ENCODE results near the gene C22orf15. TPM values are rescaled to one million over a fixed set of nuclear protein-coding genes. Genes with fewer than 3 reads are reported as not detected.

The C22orf15 gene
- polyA plus RNA-seq, 2 of the 4 experiments (the other 2 are of a cell fraction), result not detected

DNA sequence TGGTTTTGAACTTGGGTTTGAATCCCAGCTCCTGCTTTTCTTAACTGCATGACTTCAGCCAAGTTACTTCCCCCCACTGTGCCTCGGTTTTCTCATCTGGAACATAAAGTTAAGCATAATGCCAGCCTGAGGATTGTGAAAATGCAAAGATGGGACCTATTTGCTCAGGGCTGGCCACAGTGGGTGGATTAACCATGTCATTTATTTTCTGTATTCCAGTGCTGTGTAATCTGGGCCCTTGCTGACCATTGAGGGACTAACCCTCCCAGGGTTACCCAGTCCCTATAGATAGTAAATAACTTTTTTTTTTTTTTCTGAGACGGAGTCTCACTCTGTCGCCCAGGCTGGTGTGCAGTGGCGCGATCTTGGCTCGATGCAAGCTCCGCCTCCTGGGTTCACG lies 7.1 kb upstream of the C22orf15 start:
- ATAC-seq (no peak), FAIRE-seq (no peak), DNase-seq (ENCODE audit: low read depth in 1 of 2, low spot score in 1 of 2) (no peak)
- ChIA-PET POLR2A (no interaction called here), CTCF (interaction anchor here (1.2 to 2.1 kb wide), 2 partner anchors 12 to 94 kb away, joined by 4 to 7 read pairs; partner anchors contain the start of gene CHCHD10)
- Histone ChIP-seq H3K4me1 (no peaks in the 10 kb centered on the region; the same call in 2 of the 3 replicates), H3K4me3 (no peak overlapping the region), H3K9me3 (no peaks in the 10 kb centered on the region), H3K4me2 (no peak overlapping the region), H3K27ac (no peak overlapping the region)
- TF ChIP-seq, protein P1, sequence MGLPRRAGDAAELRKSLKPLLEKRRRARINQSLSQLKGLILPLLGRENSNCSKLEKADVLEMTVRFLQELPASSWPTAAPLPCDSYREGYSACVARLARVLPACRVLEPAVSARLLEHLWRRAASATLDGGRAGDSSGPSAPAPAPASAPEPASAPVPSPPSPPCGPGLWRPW (IDR thresholded peaks at IDR 0.05), result no peak
- TF ChIP-seq EHF (CRISPR knock-in tag; IDR thresholded peaks at IDR 0.05) (no peak), ZSCAN20 (CRISPR knock-in tag; IDR thresholded peaks at IDR 0.05) (no peak), CTCF (IDR thresholded peaks at IDR 0.05) (no peak), REST (IDR thresholded peaks at IDR 0.05) (no peak)
- WGBS (ENCODE audit: missing lambda C conversion rate), result 80% methylated on average over 8 of the region's 8 CpGs

DNA sequence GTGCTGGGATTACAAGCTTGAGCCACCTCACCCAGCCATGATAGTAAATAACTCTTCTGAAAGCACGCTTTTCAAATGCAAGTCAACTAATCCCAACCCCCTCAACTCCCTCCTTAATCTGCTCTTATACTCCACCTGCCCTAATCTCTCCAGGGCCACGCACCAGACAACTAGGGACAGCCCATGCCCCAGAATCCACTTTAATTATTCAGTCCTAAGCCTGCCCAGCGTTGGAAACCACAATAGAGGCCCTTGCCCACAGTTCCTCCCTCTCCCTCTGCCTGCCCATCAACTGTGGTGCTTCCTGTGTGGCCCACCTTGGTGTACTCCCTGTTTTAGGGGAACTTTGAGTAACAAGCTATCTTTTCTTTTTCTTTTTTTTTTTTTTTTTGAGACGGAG lies 5.9 kb upstream of the C22orf15 start:
- TF ChIP-seq CBX8 (IDR thresholded peaks at IDR 0.05) (no peak), KDM1A (IDR thresholded peaks at IDR 0.05; ENCODE audit: low read depth) (no peak), ZNF302 (CRISPR knock-in tag; IDR thresholded peaks at IDR 0.05) (no peak), MAZ (IDR thresholded peaks at IDR 0.05; ENCODE audit: borderline replicate concordance, low read depth, low read length) (no peak), MYC (IDR thresholded peaks at IDR 0.05; ENCODE audit: borderline replicate concordance, low read length) (no peak), FOXS1 (CRISPR knock-in tag; IDR thresholded peaks at IDR 0.05) (no peak), ZSCAN20 (CRISPR knock-in tag; IDR thresholded peaks at IDR 0.05) (no peak), TFCP2L1 (CRISPR knock-in tag; IDR thresholded peaks at IDR 0.05) (no peak), BHLHE40 (IDR thresholded peaks at IDR 0.05; ENCODE audit: low read depth, low read length) (no peak), MAFK (IDR thresholded peaks at IDR 0.05; ENCODE audit: partially characterized antibody) (no peak), JUN (IDR thresholded peaks at IDR 0.05) (no peak), FOSB (CRISPR knock-in tag; IDR thresholded peaks at IDR 0.05) (no peak), RNF2 (IDR thresholded peaks at IDR 0.05; ENCODE audit: borderline replicate concordance, low read depth) (no peak), POLR2AphosphoS2 (conservative IDR thresholded peaks at IDR 0.05; ENCODE audit: low read length) (no peak), EHF (CRISPR knock-in tag; IDR thresholded peaks at IDR 0.05) (no peak)
- TF ChIP-seq, protein P1 (IDR thresholded peaks at IDR 0.05), result no peak
- TF ChIP-seq, protein P2, sequence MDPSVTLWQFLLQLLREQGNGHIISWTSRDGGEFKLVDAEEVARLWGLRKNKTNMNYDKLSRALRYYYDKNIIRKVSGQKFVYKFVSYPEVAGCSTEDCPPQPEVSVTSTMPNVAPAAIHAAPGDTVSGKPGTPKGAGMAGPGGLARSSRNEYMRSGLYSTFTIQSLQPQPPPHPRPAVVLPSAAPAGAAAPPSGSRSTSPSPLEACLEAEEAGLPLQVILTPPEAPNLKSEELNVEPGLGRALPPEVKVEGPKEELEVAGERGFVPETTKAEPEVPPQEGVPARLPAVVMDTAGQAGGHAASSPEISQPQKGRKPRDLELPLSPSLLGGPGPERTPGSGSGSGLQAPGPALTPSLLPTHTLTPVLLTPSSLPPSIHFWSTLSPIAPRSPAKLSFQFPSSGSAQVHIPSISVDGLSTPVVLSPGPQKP (IDR thresholded peaks at IDR 0.05; ENCODE audit: low read depth, low read length), result no peak
- H3K4me1 ChIP-seq, result no peaks in the 10 kb centered on the region; the same call in 2 of the 3 replicates
- no peak overlapping the region for H3K4me2 ChIP-seq
- 84% methylated on average over 4 of the region's 4 CpGs for WGBS (ENCODE audit: missing lambda C conversion rate)
- no peak for DNase-seq (ENCODE audit: low read depth in 1 of 2, low spot score in 1 of 2)
- no peak overlapping the region for H3K27ac ChIP-seq
- no peaks in the 10 kb centered on the region for H3K9me3 ChIP-seq
- no peak for FAIRE-seq
- CTCF ChIA-PET, result interaction anchor here (3.2 kb wide), 1 partner anchor 11 kb away, joined by 22 read pairs; the partner anchor contains the start of gene CHCHD10
- POLR2A ChIA-PET, result no interaction called here
- no peak for ATAC-seq
- no peak overlapping the region for H3K4me3 ChIP-seq

Data from A549 (cell line).